Loucy (cell line): Measurements from ENCODE around the gene C2CD3.

Experiments used
- H2AFZ ChIP-seq: fragments of 200-600 bp; sonication (generic); 2 replicates; pipeline ENCODE4 v1.6.0; 2016; ENCODE audit warnings: antibody characterized with exemption, mild to moderate bottlenecking, low read length, moderate library complexity
- H3F3A ChIP-seq: fragments of 200-600 bp; 2 replicates; pipeline ENCODE4 v1.6.0; 2016; ENCODE audit warnings: antibody characterized with exemption, low read depth, mild to moderate bottlenecking
- H3K27me3 ChIP-seq: fragments of 200-600 bp; sonication (generic); 2 replicates; pipeline ENCODE4 v1.6.1; 2014; ENCODE audit warnings: low read length, mild to moderate bottlenecking; ENCODE audit not compliant: insufficient read depth, poor library complexity, severe bottlenecking
- H3K36me3 ChIP-seq: fragments of 200-600 bp; sonication (generic); 2 replicates; pipeline ENCODE4 v1.6.1; 2016; ENCODE audit warnings: low read length; ENCODE audit not compliant: insufficient read depth
- H3K4me1 ChIP-seq: fragments of 200-600 bp; sonication (generic); 2 replicates; pipeline ENCODE4 v1.5.1; 2014; ENCODE audit warnings: low read length, mild to moderate bottlenecking; ENCODE audit not compliant: insufficient read depth, poor library complexity, severe bottlenecking
- H3K4me2 ChIP-seq: fragments of 200-600 bp; sonication (generic); 2 replicates; pipeline ENCODE4 v1.6.0; 2014; ENCODE audit warnings: antibody characterized with exemption, low read length, low read depth, mild to moderate bottlenecking; ENCODE audit not compliant: poor library complexity, severe bottlenecking
- H3K4me3 ChIP-seq: fragments of 200-600 bp; sonication (generic); 2 replicates; pipeline ENCODE4 v1.5.1; 2014; ENCODE audit warnings: low read length, mild to moderate bottlenecking, mixed read lengths; ENCODE audit not compliant: poor library complexity, severe bottlenecking
- H3K79me2 ChIP-seq: fragments of 200-600 bp; sonication (generic); 2 replicates; pipeline ENCODE4 v1.6.1; 2014; ENCODE audit warnings: low read length; ENCODE audit not compliant: insufficient read depth
- H3K9ac ChIP-seq: fragments of 200-600 bp; sonication (generic); 2 replicates; pipeline ENCODE4 v1.6.0; 2014; ENCODE audit warnings: mild to moderate bottlenecking, low read depth, low read length, moderate library complexity; ENCODE audit not compliant: poor library complexity, severe bottlenecking
- H3K9me2 ChIP-seq: fragments of 200-600 bp; sonication (generic); replicated peaks from 2 replicates; pipeline ENCODE4 v1.6.1; 2016; ENCODE audit warnings: low read depth, low read length, mixed read lengths
- H3K9me3 ChIP-seq: fragments of 200-600 bp; sonication (generic); 2 replicates; pipeline ENCODE4 v1.6.1; 2014; ENCODE audit warnings: mild to moderate bottlenecking, antibody characterized with exemption, low read length, low read depth; ENCODE audit not compliant: insufficient read depth
- H4K20me1 ChIP-seq: fragments of 200-600 bp; sonication (generic); 2 replicates; pipeline ENCODE4 v1.6.0; 2014; ENCODE audit warnings: antibody characterized with exemption, low read length, mild to moderate bottlenecking; ENCODE audit not compliant: insufficient read depth, poor library complexity, severe bottlenecking
- EZH2phosphoT487 ChIP-seq: fragments of 200-600 bp; IDR thresholded peaks from 2 replicates; pipeline ENCODE4 v1.6.1; 2018; ENCODE audit warnings: antibody characterized with exemption, mild to moderate bottlenecking, moderate library complexity, borderline replicate concordance
- TF ChIP-seq, protein P1 (sequence below): fragments of 200-600 bp; sonication (generic); conservative IDR thresholded peaks from 2 replicates; pipeline ENCODE4 v1.5.1; 2014; ENCODE audit warnings: mild to moderate bottlenecking, antibody characterized with exemption, low read length

C2CD3 gene

GRCh38 chr11:73963861-73964260 is 206.9 kb downstream of the C2CD3 start:
- Histone ChIP-seq H3K4me2 (peak overlapping the region; percentile 35), H3K9me3 (no peaks in the 10 kb centered on the region), H2AFZ (peak overlapping the region; percentile 88)

More at GRCh38 chr11:73963861-73964260, 206.9 kb downstream of the C2CD3 start:
- H3K36me3 ChIP-seq, result no peaks in the 10 kb centered on the region
- H4K20me1 ChIP-seq, result no peaks in the 10 kb centered on the region
- H3K79me2 ChIP-seq, result no peaks in the 10 kb centered on the region
- no peaks in the 10 kb centered on the region for H3K9me2 ChIP-seq
- H3K9ac ChIP-seq, result peak overlapping the region; percentile 18
- H3K4me1 ChIP-seq, result no peaks in the 10 kb centered on the region
- no peaks in the 10 kb centered on the region for H3F3A ChIP-seq
- no peaks in the 10 kb centered on the region for H3K27me3 ChIP-seq
- TF ChIP-seq EZH2phosphoT487, result no peak
- TF ChIP-seq, protein P1, sequence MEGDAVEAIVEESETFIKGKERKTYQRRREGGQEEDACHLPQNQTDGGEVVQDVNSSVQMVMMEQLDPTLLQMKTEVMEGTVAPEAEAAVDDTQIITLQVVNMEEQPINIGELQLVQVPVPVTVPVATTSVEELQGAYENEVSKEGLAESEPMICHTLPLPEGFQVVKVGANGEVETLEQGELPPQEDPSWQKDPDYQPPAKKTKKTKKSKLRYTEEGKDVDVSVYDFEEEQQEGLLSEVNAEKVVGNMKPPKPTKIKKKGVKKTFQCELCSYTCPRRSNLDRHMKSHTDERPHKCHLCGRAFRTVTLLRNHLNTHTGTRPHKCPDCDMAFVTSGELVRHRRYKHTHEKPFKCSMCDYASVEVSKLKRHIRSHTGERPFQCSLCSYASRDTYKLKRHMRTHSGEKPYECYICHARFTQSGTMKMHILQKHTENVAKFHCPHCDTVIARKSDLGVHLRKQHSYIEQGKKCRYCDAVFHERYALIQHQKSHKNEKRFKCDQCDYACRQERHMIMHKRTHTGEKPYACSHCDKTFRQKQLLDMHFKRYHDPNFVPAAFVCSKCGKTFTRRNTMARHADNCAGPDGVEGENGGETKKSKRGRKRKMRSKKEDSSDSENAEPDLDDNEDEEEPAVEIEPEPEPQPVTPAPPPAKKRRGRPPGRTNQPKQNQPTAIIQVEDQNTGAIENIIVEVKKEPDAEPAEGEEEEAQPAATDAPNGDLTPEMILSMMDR, result no peak
- H3K4me3 ChIP-seq, result no peak overlapping the region
